ENCODE data around the gene SPINDOC.

DNA sequence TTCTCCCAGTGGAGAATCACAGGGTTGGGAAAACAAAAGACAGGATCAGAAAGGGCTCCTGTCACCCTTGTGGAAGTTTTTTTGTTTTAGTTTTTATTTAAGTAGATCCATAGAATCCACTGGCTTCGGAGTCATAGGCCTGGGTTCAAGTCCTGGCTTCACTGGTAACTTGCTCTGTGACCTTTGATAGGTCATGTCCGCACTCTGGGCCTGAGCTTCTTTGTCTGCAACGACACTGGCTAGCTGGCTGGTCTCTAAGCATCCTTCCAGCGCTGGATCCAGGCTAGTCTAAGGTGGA, 46.0 kb upstream of the SPINDOC start:
- TF ChIP-seq, protein P1, sequence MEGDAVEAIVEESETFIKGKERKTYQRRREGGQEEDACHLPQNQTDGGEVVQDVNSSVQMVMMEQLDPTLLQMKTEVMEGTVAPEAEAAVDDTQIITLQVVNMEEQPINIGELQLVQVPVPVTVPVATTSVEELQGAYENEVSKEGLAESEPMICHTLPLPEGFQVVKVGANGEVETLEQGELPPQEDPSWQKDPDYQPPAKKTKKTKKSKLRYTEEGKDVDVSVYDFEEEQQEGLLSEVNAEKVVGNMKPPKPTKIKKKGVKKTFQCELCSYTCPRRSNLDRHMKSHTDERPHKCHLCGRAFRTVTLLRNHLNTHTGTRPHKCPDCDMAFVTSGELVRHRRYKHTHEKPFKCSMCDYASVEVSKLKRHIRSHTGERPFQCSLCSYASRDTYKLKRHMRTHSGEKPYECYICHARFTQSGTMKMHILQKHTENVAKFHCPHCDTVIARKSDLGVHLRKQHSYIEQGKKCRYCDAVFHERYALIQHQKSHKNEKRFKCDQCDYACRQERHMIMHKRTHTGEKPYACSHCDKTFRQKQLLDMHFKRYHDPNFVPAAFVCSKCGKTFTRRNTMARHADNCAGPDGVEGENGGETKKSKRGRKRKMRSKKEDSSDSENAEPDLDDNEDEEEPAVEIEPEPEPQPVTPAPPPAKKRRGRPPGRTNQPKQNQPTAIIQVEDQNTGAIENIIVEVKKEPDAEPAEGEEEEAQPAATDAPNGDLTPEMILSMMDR (optimal IDR thresholded peaks at IDR 0.05 in 1 of 3, IDR thresholded peaks at IDR 0.05 in 1 of 3, conservative IDR thresholded peaks at IDR 0.05 in 1 of 3; ENCODE audit: extremely low read depth in 1 of 3, insufficient read depth in 2 of 3, low read length in 3 of 3), result no peak
- TF ChIP-seq EZH2 (IDR thresholded peaks at IDR 0.05; ENCODE audit: low read length), result no peak

Data from keratinocyte (primary cell).